HG03469 (cell line): ENCODE data around the gene ERBIN.
A peak's percentile ranks its signal among the peaks of the same experiment; 100 is the strongest.
"Not testable (repeated sequence)": the region's sequence is repeated elsewhere in the genome, so short reads cannot be mapped to it uniquely, and the experiment has no call there.

Source experiments
- ATAC-seq: cut with Tn5 transposase; IDR thresholded peaks from one replicate; pipeline ENCODE4 v1.9.1; 2021; ENCODE audit warnings: mild to moderate bottlenecking, moderate library complexity, moderate number of reproducible peaks; ENCODE audit not compliant: unreplicated experiment

The ERBIN gene

DNA sequence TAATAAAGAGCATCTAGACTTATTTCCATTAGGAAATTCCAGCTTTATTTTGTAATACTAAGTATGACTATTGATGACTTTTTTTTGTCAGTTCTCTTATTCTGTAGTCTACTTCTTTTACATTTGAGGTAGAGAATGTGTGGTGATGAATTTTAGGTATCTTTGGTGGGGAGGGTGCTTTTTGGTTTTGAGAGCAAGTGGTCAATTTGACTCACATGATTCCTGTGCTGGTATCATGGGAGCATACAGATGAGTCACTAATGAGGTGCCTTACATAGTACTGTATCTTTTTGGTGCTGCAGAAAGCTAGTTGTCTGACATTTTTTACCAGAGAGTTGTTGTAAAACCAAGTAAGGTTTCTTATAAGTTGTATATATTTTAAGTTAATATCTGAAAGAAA is 35.3 kb downstream of the ERBIN start:
- ATAC-seq = peak; percentile 94

DNA sequence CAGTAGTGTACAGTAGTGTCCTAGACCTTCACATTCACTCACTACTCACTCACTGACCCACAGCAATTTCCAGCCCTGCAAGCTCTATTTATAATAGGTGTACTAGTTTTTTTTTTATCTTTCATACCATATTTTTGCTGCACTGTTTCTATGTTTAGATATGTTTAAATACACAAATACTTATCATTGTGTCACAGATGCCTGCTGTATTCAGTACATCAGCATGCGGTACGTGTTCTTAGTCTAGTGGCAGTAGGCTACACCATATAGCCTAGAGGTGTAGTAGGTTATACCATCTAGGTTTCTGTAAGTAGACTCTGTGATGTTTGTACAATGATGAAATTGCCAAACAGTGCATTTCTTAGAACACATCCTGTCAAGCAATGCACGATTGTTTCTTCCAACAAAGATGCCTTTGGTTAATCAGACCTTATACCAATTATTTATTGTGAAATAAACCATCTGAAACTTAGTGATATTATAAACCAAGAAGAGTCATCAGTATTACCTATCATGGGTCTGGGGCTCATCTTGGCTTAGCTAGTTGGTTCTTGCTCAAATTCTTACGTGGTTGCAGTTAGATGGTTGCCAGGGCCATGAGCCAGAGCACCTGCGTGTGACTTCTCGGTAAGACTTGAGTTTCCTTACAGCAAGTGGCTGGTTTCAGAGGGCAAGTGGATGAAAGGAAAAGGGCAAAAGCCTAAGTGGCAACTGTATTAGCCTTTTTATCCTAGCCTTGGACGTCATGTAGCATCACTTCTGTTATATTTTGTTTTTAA is 41.1 kb downstream of the ERBIN start:
- no peak for ATAC-seq

DNA sequence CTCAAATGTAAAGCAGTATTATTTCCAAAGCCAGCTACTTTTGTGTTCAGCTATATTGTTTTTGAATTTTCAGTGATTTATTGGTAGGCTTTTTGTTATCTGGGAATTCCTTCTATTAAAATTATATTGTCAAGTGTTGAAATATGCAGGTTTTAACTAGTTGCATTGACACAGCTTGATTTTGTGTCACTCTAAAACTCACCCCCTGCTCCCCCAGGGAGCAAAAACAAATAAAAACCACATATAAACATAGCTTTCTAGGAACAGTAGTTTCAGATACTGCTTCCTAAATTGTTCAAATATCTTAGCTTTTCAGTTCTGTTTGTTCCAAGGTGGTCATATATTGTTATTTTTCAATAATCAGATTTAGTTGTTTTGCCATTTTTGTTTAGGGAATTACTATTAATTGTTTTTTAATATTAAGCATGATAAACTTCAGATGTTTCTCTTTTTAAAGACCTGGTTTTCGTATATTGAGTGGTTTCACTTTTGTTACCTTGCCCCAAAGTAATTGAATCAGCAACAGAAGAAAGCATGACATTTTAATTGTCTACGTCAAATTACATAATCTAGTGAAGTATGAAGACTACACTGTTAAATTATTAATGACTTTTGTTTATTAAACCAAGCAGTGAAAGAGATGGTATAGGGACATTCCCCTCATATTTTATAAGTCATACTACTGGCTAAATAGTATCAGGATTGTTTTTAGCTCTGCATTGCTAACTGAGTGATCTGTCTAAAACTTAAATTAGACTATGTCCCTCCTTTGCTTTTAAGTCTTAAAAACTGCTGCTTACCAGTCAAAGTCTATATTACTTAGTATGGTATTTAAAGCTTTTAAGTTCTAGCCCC is 43.4 kb downstream of the ERBIN start:
- no peak for ATAC-seq

DNA sequence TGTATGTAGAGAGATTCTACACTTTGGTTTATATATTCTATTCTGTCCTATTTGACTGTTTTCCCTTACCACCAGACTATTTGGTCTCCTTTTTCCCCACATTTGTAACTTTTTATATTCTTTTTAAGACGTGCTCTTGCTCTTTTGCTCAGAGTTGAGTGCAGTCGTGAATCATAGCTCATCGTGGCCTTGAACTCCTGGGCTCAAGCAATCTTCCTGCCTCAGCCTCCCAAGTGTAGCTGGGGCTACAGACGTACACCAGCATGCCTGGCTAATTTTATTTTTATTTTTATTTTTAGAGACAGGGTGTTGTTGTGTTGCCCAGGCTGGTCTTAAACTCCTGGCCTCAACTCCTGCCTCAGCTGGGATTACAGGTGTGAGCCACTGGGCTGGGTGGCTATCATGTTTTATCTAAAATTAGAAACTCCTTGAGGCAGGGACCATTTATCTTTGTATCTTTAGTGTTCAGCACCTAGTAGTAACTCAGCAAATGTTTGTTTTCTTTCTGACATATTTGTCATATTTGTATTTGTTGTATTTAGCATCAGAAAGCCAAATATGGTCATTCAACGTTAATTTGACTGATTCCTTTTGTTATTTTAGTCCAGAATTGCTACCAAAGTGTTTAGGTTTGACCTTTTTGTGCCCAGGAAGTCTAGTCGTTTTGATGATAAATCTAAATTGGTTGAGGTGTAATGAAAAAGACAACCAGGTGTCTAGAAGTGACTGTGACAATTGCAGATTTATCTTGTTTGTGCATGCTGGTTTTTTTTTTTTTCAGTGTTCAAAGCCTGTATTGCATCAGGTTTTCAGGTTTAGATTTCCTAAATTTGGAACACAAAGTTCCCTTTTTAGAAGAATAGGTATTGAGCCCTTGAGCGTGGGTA is 44.3 kb downstream of the ERBIN start:
- ATAC-seq = no peak

DNA sequence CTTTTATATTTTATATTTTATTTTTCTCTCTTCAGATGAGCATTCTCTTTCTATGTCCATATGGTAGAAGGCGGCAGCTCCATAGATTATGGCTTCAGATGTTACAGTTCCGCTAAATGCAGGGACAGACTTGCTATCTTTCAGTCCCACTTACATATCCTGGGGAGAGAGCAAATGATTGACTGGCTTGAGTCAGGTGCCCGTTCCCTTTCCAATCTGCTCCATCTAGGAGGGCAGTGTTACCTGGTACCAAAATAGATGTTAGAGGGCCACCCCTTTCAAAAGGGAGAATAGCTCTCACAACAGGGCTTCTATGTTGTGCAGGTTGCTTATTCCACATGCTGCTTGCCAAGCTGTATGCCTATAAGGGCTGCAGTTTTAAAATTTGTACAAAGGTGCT is 45.3 kb downstream of the ERBIN start:
- ATAC-seq = no peak

DNA sequence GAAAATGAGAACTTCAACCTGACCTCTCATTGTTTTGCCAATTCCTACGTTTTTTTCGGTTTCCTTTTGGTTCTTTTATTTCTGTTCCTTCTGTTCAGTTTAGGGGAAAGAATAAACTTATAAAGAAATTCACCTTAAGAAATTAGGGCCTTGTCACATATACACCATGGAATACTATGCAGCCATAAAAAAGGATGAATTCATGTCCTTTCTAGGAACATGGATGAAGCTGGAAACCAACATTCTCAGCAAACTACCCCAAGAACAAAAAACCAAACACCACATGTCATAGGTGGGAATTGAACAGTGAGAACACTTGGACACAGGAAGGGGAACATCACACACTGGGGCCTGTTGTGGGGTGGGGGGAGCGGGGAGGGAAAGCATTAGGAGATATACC is 46.5 kb downstream of the ERBIN start:
- ATAC-seq = not testable (repeated sequence)

DNA sequence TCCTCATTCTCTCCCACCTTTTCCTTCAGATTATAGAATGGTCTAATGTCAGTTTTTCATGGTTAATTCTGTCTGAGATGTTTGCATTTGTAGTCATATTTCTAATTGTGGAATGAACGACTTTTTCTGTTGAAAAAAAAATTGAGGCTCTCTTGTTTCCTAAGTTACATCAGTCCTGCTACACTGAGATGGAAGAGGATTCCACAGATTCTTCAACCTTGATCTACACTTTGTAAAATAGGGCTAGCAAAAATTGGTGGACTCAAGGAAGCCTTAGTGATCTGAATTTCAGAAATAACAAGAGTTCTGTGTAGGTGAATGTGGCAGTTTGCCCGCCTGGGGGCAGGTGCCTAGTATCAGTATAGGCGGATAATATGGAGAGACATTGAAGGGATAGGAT is 51.9 kb downstream of the ERBIN start:
- ATAC-seq = no peak

DNA sequence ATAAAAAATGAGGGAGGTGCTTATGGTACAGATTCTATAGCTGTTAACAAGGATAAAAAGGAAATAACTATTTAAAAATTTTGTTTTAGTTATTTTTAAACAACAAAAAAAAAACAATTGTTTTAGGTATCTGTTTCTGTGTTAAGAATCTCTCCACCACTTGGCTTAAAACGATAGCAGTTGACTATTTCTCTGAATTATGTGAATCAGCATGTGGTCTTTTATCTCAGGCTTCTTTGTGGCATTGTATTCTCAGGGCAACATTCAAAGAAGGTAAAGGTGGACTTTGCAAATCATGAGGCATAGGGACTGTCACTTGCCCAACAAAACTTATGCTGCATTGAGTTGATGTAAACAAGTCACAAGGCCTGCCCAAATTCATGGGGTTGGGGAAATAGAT is 55.2 kb downstream of the ERBIN start:
- no peak for ATAC-seq

DNA sequence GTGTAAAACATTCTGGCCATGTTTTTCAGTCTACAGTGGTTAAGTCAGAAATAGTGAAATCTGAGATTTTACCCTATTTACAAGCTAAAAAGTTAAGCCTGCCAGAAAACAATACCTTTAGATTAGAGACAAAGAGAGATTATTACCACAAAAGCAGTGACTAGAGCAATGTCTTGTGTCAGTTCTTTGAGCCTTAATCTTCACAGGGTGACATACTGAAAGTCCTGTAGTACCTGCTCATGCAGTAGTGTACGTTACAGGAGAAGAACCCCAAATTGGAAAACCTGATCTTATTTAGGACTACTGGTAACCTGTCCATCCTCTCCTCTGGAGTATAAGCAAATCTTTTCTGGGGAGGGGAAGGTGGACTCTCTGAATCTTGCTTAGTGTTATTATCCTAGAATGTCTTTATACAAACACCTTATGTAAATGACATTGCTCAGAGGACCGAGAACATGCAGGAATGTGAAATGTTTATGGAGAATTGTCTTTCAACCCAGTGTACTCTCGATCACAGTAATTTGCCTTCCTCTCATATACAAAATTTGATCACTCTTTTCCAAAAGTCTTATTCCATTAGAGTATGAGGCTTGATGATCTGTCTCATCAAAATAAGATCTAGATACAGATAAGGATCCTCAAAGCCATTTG is 55.7 kb downstream of the ERBIN start:
- ATAC-seq = no peak

DNA sequence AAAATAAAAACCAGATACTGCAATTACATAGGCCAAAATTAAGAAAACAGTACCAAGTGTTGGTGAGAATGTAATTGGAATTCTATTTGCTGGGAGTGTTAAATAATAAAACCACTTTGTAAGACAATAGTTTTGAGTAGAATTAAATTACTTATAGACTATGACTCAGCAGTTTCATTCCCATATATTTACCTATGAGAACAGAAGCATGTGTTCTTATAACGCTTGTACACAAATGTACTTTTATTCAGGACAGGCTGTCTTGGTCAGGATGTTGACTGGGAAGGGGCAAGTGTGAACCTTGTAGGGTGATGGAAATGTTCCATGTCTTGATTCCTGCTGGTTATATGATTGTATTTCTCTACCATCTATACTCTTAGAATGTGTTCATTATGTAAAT is 56.3 kb downstream of the ERBIN start:
- no peak for ATAC-seq

DNA sequence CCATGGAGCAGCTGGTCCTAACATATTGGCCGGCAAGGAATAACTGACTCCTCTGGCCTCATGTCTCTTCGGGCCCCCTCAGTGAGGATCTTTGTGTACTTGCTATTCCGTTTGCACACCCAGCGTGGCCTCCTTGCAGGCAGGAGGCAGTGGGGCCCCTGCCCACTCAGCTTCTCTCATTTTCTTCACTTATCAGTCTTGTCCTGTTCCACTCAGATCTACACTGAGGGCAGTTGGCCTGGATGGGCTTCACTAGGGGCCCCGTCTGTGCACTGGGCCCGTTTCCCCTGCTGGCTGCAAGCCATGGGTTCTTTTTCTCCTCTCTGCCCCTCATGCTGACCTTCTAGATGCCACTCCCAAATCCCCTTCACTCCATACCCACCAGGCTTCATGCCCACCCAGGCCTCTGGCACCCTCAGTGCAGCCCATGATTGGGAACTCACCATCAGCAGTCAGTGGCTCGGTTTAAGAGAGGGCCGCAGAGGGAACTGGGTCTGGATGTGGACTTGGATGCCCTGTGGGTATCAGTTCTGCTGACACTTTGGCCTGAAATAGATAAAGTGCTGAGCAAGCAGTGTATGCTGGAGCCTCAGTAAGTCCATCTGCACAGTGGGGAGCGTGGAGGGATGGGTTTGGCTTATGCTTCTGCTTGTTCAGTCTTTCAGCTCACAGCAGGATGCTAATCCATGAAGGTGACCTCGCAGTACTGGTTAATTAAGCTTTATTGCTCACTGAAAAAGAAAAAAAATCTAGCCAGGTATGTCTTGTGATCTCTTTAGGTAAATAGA is 57.9 kb downstream of the ERBIN start:
- no peak for ATAC-seq

DNA sequence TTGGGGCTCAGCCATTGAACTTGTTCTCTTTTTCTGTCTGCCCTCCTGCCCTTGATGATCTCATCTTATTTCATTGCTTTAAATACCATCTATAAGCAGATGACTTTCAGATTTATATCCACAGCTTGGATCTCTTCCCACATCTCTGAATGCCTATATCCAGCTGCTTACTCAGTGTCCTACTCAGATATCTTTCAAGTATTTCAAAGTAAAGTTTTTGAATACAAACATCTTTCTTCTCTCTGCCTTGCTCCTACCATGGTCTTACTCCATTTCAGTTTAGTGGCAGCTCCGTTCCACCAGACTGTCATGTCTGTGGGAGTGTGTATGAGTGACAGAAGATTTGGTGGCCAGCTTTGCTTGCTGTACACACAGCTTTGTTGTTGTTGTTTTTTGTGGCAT is 59.7 kb downstream of the ERBIN start:
- ATAC-seq = no peak

DNA sequence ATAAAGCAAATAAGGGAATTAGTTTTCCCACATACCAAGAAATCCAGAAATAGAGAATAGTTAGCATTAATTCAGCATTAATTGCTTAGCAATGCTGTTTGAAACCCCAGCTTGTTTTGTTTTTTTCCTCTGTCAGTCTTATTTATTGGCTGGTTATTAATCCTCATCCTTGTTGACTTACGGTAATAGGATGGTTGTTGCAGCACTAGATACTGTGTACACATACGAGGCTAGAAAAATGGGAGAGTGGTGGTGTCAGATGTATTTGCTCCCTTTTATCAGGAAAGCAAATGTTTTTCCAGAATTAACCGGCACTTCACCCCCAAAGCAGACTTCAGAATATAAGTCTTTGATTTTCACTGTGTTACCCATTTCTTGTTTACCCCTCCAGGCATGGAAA is 60.4 kb downstream of the ERBIN start:
- no peak for ATAC-seq

DNA sequence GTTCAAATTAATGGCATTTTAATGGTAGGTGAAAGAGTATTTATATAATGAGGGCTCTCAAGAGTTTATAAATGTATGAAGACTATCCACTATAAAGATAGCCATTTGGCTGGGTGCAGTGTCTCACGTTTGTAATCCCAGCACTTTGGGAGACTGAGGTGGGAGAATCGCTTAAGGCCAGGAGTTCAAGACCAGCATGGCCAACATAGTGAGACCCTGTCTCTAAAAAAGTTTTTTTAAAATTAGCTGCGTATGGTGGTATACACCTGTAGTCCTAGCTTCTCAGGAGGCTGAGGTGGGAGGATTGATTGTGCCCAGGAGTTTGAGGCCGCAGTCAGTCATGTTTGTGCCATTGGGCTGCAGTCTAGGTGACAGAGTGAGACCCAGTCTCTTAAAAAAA is 61.6 kb downstream of the ERBIN start:
- ATAC-seq = no peak

DNA sequence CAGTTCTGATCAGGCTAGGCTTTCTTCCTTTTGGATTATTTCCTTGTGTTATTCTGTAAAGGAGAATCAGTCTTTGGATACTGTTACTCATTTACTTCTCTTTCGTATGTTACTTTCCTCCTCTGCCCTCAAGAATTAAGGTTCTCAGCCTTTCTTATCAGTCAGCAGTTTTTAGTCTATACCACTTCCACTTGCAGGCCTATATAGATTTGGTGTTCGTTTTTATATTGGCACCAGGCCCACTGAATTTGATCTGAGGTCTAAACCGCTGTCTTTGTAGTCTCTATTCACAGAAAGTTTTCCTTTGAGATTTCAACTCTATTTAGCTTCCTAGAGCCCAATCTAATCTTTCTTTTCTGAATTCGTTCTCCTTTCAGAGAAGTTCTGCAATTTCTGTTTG is 62.8 kb downstream of the ERBIN start:
- ATAC-seq = no peak

DNA sequence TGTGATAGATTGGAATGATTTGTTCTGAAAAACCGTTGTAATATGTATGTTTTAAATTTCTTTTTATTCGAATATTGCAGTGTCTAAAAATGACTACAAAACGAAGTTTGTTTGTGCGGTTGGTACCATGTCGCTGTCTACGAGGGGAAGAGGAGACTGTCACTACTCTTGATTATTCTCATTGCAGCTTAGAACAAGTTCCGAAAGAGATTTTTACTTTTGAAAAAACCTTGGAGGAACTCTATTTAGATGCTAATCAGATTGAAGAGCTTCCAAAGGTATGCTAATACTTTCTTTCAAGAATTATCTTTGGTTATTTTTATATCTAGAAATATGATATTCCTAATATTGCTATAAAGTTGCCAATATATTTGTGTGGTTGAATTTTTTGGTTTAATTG is 66.3 kb downstream of the ERBIN start:
- ATAC-seq = no peak

DNA sequence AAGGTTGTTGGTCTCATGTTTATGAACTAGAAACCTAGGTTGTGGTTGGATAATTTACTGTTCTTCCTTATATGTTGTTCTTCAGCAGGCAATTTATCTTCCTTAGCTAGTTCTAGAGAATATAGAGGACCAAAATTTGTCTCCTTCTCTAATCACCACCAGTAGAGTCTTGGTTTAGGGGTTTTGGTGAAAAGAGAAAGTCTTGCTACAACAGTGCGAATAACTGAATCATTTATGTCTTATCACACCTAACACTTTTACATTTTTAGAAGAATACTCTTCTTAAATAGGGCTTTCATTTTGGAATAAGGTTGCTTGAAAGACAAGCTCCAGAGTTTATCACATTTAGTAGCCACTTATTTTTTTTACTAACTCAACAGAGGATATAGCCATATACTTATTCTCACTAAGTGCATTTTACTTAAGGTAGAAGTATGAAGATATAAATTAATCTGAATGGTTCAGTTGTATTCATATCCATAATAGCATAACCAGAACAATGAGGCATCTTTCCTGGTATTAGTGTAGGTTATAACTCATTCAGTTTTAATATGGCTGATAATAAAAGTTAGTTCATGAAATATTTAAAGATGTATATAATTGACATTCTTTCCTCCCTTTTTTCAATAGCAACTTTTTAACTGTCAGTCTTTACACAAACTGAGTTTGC is 67.9 kb downstream of the ERBIN start:
- ATAC-seq = no peak

DNA sequence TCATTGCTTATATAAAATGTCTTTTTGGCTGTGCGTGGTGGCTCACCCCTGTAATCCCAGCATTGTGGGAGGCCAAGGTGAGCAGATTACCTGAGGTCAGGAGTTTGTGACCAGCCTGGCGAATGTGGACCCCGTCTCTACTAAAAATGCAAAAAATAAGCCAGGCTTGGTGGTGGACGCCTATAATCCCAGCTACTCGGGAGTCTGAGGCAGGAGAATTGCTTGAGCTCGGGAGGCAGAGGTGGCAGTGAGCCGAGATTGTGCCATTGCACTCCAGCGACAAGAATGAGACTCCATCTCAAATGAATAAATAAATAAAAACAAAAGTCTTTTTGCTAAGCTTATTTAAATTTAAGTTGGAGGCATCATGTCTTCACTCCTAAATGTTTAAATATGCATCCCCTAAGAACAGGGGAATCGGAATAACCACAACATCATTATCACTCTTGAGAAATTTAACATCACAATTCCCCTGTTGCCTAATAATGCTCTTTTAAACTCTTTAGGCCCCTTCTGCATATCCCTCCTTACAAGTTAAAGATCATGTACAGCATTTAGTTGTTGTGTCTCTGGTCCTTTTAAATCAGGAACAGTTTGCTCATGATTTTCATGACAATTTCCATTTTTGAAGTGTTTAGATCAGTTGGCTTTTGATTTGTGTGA is 72.8 kb downstream of the ERBIN start:
- ATAC-seq = no peak

DNA sequence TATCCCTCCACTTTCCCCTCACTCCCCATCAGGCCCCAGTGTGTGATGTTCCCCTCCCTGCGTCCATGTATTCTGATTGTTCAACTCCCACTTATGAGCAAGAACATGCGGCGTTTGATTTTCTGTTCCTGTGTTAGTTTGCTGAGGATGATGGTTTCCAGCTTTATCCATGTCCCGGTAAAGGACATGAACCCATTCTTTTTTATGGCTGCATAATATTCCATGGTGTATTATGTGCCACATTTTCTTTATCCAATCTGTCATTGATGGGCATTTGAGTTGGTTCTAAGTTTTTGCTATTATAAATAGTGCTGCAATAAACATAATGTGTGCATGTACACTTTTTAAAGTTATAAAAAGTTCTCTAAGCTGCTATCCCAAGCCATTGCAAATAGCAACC is 75.6 kb downstream of the ERBIN start:
- ATAC-seq = no peak
